Neural cell (in vitro differentiated cells): ENCODE data around the gene TMCO4. TPM values are rescaled to one million over a fixed set of nuclear protein-coding genes. Genes with fewer than 3 reads are reported as not detected.

Source experiments
- H2AFZ ChIP-seq: fragments of 200-600, 300-800 bp; sonication (generic), shearing (Covaris generic); 2 replicates; pipeline ENCODE4 v1.6.0; 2014; ENCODE audit warnings: low read depth, mild to moderate bottlenecking, antibody characterized with exemption, low read length, moderate library complexity
- H3F3A ChIP-seq: fragments of 200-600 bp; shearing (Covaris generic); 2 replicates; pipeline ENCODE4 v1.6.1; 2016; ENCODE audit warnings: mild to moderate bottlenecking, moderate library complexity, mixed read lengths, antibody characterized with exemption, low read length; ENCODE audit not compliant: insufficient read depth, poor library complexity, severe bottlenecking
- H3K27ac ChIP-seq: fragments of 200-600, 300-800 bp; sonication (generic), shearing (Covaris generic); 2 replicates; pipeline ENCODE4 v1.5.1; 2014; ENCODE audit warnings: mild to moderate bottlenecking, low read length, moderate library complexity
- H3K27me3 ChIP-seq: fragments of 300-800, 200-600 bp; sonication (generic), shearing (Covaris generic); 2 replicates; pipeline ENCODE4 v1.6.0; 2014; ENCODE audit warnings: mild to moderate bottlenecking, low read depth, low read length, moderate library complexity; ENCODE audit not compliant: insufficient read depth
- H3K36me3 ChIP-seq: fragments of 300-800, 200-600 bp; sonication (generic), shearing (Covaris generic); 2 replicates; pipeline ENCODE4 v1.5.1; 2014; ENCODE audit warnings: mild to moderate bottlenecking, antibody characterized with exemption, low read length, moderate library complexity; ENCODE audit not compliant: insufficient read depth
- H3K4me2 ChIP-seq: fragments of 300-800, 200-600 bp; sonication (generic), shearing (Covaris generic); 2 replicates; pipeline ENCODE4 v1.6.0; 2014; ENCODE audit warnings: mild to moderate bottlenecking, low read length
- H3K4me3 ChIP-seq: fragments of 300-800, 200-600 bp; sonication (generic), shearing (Covaris generic); 2 replicates; pipeline ENCODE4 v1.5.1; 2014; ENCODE audit warnings: mild to moderate bottlenecking, low read length, moderate library complexity
- H3K79me2 ChIP-seq: fragments of 200-600 bp; shearing (Covaris generic); replicated peaks from 2 replicates; pipeline ENCODE4 v1.6.0; 2014; ENCODE audit warnings: mild to moderate bottlenecking, low read length, moderate library complexity; ENCODE audit not compliant: insufficient read depth
- H3K9ac ChIP-seq: fragments of 300-800, 200-600 bp; sonication (generic), shearing (Covaris generic); 2 replicates; pipeline ENCODE4 v1.6.1; 2016; ENCODE audit warnings: mild to moderate bottlenecking, low read length, mixed read lengths
- H3K9me2 ChIP-seq: fragments of 200-600 bp; shearing (Covaris generic); 2 replicates; pipeline ENCODE4 v1.6.1; 2016; ENCODE audit warnings: mild to moderate bottlenecking, low read length, mixed read lengths; ENCODE audit not compliant: insufficient read depth
- H3K9me3 ChIP-seq: fragments of 200-600, 300-800 bp; sonication (generic), shearing (Covaris generic); 2 replicates; pipeline ENCODE4 v1.6.1; 2016; ENCODE audit warnings: mild to moderate bottlenecking, mixed run types, low read length, moderate library complexity, mixed read lengths
- H4K20me1 ChIP-seq: fragments of 200-600 bp; shearing (Covaris generic); 2 replicates; pipeline ENCODE4 v1.6.1; 2016; ENCODE audit warnings: mild to moderate bottlenecking, mixed run types; ENCODE audit not compliant: insufficient read depth
- EP300 ChIP-seq: fragments of 450-650 bp; conservative IDR thresholded peaks from 2 replicates; pipeline ENCODE4 v1.6.1; 2014; ENCODE audit warnings: antibody characterized with exemption, mild to moderate bottlenecking, moderate library complexity; ENCODE audit not compliant: poor library complexity, severe bottlenecking
- EZH2 ChIP-seq: fragments of 200-600, 300-800 bp; shearing (Covaris generic), sonication (generic); IDR thresholded peaks from 2 replicates; pipeline ENCODE4 v1.6.1; 2014; ENCODE audit warnings: antibody characterized with exemption, low read length, borderline replicate concordance, mild to moderate bottlenecking; ENCODE audit not compliant: insufficient read depth, poor library complexity, severe bottlenecking
- MXI1 ChIP-seq: fragments of 450-650 bp; conservative IDR thresholded peaks from 2 replicates; pipeline ENCODE4 v1.6.1; 2014; ENCODE audit warnings: antibody characterized with exemption, mild to moderate bottlenecking; ENCODE audit not compliant: poor library complexity, severe bottlenecking
- POLR2AphosphoS5 ChIP-seq: IDR thresholded peaks from 2 replicates; pipeline ENCODE4 v1.6.1; 2012
- RAD21 ChIP-seq: fragments of 450-650 bp; conservative IDR thresholded peaks from 2 replicates; pipeline ENCODE4 v1.6.1; 2014; ENCODE audit warnings: antibody characterized with exemption, mild to moderate bottlenecking, moderate library complexity
- SMC3 ChIP-seq: fragments of 450-650 bp; conservative IDR thresholded peaks from 2 replicates; pipeline ENCODE4 v1.6.1; 2014; ENCODE audit warnings: antibody characterized with exemption, mild to moderate bottlenecking, moderate library complexity; ENCODE audit not compliant: poor library complexity
- TAF1 ChIP-seq: IDR thresholded peaks from 2 replicates; pipeline ENCODE4 v1.6.1; 2012; ENCODE audit warnings: low read depth
- polyA plus RNA-seq: library from polyadenylated mRNA; depleted of rRNA; stranded (reverse); fragments of >200 nt; gene quantifications from 2 replicates; pipeline ENCODE4 v1.2.3, GENCODE V29; 2014
- TF ChIP-seq, protein P1 (sequence below): fragments of 450-650 bp; IDR thresholded peaks from 2 replicates; pipeline ENCODE4 v1.5.1; 2014; ENCODE audit warnings: antibody characterized with exemption, mild to moderate bottlenecking, moderate library complexity; ENCODE audit not compliant: poor library complexity, severe bottlenecking
- TF ChIP-seq, protein P2 (sequence below): IDR thresholded peaks from 2 replicates; pipeline ENCODE4 v1.6.1; 2012; ENCODE audit warnings: borderline replicate concordance

Gene TMCO4
- polyA plus RNA-seq, 1 donor from 2014 or later = not detected

DNA sequence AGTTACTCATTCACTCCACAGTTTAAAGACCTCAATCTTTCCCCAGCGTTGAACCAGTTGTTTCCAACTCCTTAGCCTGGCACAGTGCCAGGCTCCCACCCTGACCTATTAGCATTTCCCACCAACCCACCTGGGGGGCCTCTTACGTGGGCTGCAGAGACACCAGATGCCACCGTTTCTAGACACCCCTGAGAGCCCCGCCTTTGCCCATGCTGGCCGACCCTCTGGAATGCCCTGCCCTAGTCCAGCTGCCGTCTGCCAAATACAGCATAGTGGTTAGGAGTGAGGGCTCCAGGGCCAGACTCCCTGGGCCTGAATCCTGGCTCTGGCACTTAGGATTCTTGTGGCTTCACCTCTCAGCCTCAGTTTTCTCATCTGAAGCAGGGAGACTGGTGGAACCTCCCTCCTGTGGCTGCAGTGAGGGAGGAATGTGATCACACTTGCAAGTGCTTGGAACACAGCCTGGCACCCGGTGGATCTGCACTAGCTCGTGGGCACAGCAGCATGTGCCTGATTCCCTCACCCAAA, 65.2 kb downstream of the TMCO4 start:
- TF ChIP-seq EP300 (no peak), MXI1 (no peak), EZH2 (no peak), POLR2AphosphoS5 (no peak), TAF1 (no peak), SMC3 (no peak), RAD21 (no peak)
- TF ChIP-seq, protein P1, sequence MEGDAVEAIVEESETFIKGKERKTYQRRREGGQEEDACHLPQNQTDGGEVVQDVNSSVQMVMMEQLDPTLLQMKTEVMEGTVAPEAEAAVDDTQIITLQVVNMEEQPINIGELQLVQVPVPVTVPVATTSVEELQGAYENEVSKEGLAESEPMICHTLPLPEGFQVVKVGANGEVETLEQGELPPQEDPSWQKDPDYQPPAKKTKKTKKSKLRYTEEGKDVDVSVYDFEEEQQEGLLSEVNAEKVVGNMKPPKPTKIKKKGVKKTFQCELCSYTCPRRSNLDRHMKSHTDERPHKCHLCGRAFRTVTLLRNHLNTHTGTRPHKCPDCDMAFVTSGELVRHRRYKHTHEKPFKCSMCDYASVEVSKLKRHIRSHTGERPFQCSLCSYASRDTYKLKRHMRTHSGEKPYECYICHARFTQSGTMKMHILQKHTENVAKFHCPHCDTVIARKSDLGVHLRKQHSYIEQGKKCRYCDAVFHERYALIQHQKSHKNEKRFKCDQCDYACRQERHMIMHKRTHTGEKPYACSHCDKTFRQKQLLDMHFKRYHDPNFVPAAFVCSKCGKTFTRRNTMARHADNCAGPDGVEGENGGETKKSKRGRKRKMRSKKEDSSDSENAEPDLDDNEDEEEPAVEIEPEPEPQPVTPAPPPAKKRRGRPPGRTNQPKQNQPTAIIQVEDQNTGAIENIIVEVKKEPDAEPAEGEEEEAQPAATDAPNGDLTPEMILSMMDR = no peak
- TF ChIP-seq, protein P2, sequence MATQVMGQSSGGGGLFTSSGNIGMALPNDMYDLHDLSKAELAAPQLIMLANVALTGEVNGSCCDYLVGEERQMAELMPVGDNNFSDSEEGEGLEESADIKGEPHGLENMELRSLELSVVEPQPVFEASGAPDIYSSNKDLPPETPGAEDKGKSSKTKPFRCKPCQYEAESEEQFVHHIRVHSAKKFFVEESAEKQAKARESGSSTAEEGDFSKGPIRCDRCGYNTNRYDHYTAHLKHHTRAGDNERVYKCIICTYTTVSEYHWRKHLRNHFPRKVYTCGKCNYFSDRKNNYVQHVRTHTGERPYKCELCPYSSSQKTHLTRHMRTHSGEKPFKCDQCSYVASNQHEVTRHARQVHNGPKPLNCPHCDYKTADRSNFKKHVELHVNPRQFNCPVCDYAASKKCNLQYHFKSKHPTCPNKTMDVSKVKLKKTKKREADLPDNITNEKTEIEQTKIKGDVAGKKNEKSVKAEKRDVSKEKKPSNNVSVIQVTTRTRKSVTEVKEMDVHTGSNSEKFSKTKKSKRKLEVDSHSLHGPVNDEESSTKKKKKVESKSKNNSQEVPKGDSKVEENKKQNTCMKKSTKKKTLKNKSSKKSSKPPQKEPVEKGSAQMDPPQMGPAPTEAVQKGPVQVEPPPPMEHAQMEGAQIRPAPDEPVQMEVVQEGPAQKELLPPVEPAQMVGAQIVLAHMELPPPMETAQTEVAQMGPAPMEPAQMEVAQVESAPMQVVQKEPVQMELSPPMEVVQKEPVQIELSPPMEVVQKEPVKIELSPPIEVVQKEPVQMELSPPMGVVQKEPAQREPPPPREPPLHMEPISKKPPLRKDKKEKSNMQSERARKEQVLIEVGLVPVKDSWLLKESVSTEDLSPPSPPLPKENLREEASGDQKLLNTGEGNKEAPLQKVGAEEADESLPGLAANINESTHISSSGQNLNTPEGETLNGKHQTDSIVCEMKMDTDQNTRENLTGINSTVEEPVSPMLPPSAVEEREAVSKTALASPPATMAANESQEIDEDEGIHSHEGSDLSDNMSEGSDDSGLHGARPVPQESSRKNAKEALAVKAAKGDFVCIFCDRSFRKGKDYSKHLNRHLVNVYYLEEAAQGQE = no peak
- Histone ChIP-seq H3K9me2 (no peaks in the 10 kb centered on the region), H3K9ac (no peak overlapping the region), H3K4me2 (no peak overlapping the region), H3K79me2 (no peaks in the 10 kb centered on the region), H3K9me3 (no peaks in the 10 kb centered on the region), H3K27ac (no peak overlapping the region), H4K20me1 (no peaks in the 10 kb centered on the region), H3K4me3 (no peak overlapping the region), H3F3A (no peaks in the 10 kb centered on the region), H3K36me3 (no peaks in the 10 kb centered on the region), H2AFZ (no peak overlapping the region), H3K27me3 (no peaks in the 10 kb centered on the region)

DNA sequence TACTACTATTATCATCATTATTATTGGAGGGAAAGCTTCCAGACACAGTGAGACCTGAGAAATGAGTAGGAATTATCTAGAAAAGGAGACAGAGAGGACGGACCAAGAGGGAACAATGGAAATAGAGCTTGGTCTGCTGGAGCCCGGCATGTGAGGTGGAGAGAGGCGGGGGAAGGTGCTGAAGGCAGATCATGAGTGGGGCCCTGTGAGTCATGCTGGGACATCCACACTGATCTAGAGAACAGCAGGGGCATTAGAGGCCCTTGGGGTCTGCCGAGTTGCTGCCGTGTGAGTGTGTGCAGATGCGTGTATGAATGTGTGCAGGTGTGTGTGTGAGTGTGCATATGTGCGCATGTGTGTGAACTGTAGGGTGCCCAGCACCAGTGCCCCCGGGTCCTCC, 65.7 kb downstream of the TMCO4 start:
- Histone ChIP-seq H3K27ac (no peak overlapping the region), H3F3A (no peaks in the 10 kb centered on the region), H3K9me3 (no peaks in the 10 kb centered on the region), H3K9me2 (no peaks in the 10 kb centered on the region), H3K36me3 (no peaks in the 10 kb centered on the region), H3K79me2 (no peaks in the 10 kb centered on the region), H4K20me1 (no peaks in the 10 kb centered on the region), H3K4me2 (no peak overlapping the region), H3K4me3 (no peak overlapping the region), H2AFZ (peak overlapping the region; percentile 24), H3K27me3 (no peaks in the 10 kb centered on the region), H3K9ac (no peak overlapping the region)
- TF ChIP-seq, protein P2 = no peak
- TF ChIP-seq EP300 (no peak), MXI1 (no peak), TAF1 (no peak), SMC3 (no peak), RAD21 (no peak), EZH2 (no peak), POLR2AphosphoS5 (no peak)
- TF ChIP-seq, protein P1 = no peak
